ENCODE measurements around the gene C1QTNF6.

Gene C1QTNF6

DNA sequence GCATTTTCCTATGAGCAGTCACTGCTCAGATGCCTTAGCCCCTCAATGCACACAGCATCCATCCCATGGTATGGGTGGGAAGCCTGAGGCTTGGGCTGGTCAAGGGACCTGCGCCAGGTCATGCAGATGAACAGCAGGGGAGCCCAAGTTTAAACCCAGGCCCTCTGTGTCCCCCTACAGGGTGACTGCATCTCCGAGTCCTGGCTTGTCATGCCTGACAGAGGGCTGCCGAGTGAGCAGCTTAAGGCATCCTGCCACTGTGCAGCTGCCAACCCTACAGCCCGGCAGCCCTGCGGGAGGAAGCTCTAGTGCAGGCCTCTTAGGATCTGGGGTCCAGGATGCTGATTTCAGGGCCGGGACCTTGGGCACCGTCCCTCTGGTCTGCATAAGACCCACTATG is 48.3 kb downstream of the C1QTNF6 start:
- no peak for DNase-seq

DNA sequence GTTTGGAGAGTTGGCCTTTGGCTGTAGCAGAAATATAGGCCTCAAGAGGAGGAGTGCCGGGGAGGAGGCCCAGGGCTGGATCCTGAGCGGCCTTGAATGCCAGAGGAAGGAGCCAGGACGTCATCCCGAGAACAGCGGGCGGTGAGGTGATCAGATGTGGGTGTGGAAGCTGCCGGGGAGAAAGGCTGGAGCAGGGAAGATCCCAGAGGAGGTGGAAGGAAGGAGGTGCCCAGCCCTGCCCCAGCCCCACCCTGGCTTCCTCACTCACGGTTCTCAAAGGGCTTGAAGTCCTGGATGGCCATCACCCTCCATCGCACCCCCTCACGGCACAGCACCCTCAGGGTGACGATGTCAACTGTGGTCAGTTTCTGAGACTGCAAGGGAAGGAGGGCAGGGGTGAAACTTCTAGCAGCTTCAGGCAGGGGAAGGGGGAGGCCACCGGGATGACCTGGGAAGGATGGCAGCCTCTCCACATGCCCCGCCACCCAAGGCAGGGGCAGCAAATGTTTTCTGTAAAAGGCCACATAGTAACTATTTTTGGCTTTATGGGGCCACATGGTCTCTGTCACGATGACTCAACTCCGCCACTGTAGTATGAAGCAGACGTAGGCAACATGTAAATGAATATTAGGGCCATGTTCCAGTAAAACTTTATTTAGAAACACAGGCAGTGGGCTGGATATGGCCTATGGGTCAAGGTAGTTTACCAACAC is 49.0 kb downstream of the C1QTNF6 start:
- no peak for DNase-seq

DNA sequence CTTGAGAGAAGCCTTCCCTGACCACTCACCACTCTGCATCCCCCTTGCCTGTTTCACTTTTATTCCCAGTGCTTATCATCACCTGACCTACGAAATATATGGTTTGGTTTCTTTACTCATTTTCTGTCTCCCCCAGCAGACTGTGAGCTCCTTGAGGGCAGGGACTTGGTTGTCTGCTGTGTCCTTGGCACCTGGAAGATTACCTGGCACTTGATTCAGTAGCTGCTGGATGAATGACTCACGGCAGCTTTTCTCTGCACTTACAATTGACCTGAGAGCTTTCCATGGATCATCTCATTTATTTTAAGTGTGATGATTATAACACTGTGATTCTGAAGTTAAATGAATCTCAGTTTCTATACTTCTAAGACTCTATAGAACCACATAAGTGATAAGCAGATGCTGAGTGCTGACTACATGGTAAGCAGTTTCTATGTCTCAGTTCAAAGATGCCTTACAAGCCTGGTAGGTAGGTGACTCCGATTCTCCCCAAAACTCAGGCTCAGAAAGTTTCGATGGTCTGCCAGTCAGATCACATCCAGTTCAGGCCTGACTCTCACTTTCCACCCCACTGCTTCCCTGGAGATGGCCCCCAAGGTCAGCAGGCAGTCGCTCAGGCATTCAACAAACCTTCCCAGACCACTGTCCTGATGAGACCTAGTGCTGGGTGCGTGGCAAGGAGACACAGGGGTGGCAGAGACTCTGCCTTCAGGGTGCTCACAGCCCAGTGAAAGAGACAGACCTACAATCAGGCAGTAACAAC is 50.0 kb downstream of the C1QTNF6 start:
- no peak for DNase-seq

DNA sequence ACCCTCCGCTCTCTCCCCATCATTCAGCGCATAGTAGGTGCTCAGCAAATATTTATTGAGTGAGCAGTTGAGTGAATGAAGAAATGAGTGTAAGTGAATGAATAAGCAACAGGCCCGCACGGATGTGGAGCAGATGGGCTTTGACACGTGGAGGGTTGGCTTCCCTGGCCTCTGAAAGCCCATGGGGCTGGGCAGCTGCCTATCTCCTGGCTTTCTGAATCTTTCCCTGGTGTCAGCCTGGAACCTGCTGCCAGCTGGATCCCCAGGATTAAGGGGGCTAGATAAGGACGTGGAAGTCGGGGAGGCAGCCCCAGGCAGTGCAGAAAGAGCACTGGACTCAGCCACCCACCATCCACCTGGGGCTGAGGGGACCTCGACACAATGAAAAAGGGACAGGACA is 50.9 kb downstream of the C1QTNF6 start:
- no peak for DNase-seq

DNA sequence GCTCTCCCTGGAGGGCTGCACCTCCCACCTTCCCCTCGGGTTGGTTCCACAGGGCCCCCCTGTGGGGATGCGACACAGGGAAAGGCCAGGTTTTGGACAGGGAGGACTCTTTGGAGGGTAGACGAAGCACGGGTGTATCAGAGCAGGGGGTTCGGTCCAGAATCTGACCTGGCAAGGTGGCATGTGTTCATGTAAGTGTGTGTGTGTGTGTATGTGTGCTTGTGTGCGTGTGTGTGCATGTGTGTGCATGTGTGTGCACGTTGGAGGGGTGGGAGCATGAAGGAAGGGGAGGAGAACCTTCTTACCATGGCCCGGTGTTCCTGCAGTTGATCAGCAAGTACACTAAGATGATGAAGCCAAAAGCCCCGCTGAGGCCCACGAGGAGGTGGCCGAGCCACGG is 53.0 kb downstream of the C1QTNF6 start:
- DNase-seq: no peak

DNA sequence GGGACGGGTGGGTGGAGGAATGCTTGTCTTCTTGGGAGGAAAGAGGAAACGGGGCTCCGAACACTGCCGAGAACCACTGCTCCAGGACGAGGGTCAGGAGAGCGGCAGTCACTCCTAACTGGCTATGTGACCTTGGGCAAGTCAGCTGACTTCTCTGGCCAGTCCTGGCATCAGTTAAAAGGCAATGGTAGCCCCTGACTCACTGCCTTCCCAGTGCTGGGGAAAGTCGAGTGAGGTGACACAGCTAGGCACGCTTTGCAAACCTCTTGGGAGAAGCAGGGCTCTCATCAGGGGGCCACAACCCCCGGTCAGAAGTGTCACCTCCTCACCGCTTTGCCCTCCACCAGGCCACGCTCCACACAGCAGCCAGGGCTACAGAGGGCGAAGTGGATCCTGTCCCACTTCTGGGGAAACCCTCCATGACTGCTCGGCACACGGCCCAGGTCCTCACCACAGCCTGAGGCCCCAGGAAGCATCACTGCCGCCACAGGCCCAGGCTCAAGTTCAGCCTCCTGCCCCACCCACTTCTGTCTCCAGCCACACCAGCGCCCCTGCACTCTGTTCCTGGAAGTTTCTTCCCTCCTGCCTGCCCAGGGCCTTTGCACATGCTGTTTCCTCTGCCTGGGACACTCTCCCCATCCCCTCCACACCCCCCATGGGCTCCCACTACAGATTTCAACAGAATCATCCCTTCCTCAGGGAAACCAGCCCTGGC is 54.6 kb downstream of the C1QTNF6 start:
- DNase-seq: no peak

DNA sequence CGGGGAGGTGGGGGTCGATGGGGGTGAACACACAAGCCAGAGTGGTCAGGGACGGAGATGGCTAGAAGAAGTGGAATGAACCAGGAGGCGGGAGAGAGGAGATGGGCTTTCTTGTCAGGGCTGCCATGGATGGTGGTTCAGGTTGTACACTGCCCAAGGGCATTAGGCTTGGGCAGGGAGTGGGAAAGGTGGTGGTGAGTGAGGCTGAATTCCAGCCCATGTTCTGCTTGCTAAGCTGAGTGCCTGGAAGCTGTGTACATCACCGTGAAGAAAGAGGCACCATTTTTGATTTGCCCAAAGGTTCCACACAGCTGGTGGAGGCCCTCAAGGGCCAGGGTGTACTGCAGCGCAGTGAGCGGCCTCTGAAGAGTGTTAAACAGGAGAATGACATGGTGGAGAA is 55.3 kb downstream of the C1QTNF6 start:
- no peak for DNase-seq

Data from midbrain (tissue), 1 donor.